PC-3 (cell line): ENCODE results near the gene SAMD10.
"Not testable (repeated sequence)": the region's sequence is repeated elsewhere in the genome, so short reads cannot be mapped to it uniquely, and the experiment has no call there.

Experiments
- CTCF ChIP-seq: fragments of 300-600 bp; sonication (generic); conservative IDR thresholded peaks from 2 replicates; pipeline ENCODE4 v1.5.1; 2017; ENCODE audit warnings: antibody characterized with exemption, low read depth, mild to moderate bottlenecking, low read length
- EZH2 ChIP-seq: fragments of 300-600 bp; sonication (generic); IDR thresholded peaks from one replicate; pipeline ENCODE4 v1.6.1; 2017; ENCODE audit warnings: antibody characterized with exemption, mild to moderate bottlenecking, low read length; ENCODE audit not compliant: unreplicated experiment

- not testable (repeated sequence) for TF ChIP-seq EZH2, CTCF
Observed at GRCh38 chr20:64012385-64013154, 33.1 kb upstream of the SAMD10 start.
